ENCODE results near the gene SLC44A5.
"Not testable (repeated sequence)": the region's sequence is repeated elsewhere in the genome, so short reads cannot be mapped to it uniquely, and the experiment has no call there.

SLC44A5 gene

DNA sequence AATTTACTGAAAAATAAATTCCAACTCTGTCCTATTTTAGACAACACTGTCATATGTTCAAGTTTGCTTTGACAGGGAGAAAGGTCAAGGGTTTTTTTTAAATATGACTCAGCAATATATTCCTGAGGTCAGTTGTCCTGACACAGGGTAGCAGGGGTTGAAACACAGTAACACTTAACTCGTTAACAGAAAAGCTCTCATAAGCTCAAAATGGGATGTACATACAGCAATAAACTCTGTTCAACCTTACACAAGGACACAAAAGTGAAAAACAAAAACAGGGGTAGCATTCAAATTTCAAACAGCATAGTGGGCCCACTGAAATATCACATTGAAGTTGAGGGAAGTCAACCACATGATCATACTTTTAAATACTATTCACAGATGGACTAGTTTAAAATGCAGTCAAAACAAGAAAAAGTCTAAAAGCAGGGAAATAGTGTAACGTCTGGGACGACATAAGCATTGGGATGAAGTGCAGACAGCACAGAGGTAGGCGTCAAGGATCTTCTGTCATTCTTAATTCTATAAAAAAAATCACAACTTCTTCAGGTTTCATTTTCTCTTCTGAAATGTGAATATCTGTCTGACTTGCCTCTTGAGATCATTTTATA, 89.9 kb downstream of the SLC44A5 start:
- no peak for DNase-seq

DNA sequence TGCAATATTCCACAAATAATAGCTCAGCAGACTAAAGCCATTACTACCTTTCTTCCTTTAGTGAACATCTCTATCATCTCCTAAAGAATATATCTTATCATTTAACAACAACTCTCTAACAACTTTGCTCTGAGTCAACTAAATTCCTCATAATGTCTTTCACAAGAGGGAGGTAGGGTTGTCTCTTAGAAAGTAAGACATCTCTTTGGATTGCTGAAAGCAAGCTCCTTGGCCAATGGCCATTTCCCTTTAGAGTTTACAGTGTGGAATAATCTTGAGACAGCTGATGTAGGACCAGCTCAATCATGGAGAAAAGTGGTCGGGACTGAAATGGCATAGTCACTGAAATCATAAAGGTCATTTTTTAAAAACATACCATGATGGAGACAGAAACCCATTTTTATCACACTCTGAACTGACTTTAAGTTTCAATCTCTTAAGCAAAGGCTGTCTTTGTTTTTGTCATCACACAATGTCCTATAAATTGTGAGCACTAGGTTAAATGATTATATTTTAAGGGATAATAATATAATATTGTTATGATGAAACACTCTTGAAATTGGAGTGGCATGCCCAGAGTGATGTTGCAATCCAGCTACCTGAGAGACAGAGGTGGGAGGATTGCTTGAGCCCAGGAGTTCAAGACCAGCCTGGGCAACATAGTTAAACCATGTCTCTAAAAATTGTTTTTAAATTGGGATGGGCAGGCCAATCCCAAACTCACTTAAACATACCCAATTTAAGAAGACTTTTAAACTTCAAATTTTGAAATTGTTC, 91.1 kb downstream of the SLC44A5 start:
- no peak for DNase-seq

DNA sequence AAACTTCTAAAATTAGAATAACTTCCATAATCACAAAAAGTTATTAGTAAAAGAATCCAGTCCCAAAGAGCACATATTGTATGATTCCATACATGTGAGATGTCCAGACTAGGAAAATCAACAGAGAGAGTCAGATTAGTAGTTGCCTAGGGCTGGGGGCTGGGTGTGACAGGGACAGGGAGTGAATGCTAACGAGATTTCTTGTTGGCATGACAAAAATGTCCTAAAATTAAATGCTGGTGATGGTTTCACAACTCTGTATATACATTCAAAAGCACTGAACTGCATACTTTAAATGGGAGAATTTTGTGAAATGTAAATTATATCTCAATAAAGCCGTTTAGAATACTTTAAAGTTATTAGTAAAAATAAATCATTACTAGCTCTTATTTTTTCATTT, 92.2 kb downstream of the SLC44A5 start:
- DNase-seq: no peak

DNA sequence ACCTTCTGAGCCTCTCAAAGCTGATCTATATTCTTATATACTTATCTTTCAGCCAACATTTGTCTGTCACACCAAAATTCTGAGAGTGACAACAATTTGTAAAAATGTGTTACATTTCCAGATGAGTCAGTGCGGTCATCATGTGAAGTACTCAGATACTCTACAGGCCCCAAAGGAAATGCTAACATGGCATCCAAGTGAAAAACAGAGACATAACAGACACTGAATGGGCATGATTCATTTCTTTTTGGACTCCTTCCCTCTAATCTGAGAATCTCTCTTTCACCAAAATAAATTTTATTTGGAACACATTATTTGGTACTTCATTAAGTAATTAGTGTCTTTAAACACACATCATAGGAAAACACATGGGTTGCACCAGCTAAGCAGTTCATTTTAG, 96.6 kb downstream of the SLC44A5 start:
- DNase-seq: no peak

DNA sequence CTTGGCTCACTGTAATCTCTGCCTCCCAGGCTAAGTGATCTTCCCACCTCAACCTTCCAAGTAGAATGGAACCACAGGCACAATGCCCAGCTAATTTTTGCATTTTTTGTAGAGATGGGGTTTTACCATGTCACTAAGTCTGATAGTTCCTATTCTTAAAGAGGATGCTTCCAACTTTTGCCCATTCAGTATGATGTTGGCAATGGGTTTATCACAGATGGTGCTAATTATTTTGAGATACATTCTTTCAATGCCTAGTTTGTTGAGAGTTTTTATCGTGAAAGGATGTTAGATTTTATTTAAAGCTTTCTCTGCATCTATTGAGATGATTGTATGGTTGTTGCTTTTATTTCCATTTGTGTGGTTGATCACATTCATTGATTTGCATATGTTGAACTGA, 103.9 kb downstream of the SLC44A5 start:
- no peak for DNase-seq

DNA sequence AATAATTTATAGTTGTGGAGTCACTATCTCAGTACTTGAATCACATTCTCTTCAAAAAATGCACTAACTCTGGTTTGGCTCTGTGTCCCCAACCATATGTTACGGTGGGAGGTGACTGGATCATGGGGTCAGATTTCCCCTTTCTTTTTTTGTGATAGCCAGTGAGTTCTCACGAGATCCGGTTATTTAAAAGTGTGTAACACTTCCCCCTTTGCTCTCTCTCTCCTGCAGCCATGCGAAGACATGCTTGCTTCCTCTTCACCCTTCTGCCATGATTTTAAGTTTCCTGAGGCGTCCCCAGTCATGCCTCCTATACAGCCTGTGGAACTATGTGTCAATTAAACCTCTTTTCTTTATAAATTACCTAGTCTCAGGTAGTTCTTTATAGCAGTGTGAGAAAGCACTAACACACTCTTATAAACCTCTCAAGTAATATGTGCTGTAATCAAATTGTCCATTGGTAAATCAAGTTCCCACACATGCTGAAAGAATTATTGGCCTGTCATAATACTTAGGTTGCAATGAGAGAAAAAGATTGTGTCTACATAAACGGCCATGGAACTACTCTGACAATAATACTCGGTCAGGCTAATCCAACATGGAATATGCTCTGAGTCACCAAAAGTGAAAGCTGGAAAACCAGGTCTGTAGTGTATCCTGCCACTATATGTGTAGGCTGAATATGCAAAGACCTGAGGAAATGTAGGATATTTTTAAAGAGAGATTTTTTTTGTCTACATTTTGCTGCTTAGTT, 107.5 kb downstream of the SLC44A5 start:
- DNase-seq: no peak

DNA sequence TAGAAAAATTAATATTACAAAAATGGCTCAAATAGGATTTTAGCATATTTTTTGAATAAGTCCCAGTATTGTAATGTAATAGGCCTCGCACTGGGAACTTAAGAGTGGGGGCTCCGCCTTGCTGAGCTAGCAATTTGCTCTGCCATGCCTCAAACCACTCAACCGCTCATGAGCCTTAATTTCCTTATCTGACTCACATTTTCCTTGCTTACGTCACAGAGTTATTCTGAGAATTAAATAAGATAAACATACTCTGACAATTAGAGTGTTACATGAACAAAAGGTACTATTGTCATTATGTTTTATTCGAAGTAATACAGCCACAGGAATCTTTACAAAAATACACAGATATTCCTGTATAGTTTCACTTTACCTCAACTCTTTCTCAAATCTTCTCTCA, 108.1 kb downstream of the SLC44A5 start:
- DNase-seq: no peak

DNA sequence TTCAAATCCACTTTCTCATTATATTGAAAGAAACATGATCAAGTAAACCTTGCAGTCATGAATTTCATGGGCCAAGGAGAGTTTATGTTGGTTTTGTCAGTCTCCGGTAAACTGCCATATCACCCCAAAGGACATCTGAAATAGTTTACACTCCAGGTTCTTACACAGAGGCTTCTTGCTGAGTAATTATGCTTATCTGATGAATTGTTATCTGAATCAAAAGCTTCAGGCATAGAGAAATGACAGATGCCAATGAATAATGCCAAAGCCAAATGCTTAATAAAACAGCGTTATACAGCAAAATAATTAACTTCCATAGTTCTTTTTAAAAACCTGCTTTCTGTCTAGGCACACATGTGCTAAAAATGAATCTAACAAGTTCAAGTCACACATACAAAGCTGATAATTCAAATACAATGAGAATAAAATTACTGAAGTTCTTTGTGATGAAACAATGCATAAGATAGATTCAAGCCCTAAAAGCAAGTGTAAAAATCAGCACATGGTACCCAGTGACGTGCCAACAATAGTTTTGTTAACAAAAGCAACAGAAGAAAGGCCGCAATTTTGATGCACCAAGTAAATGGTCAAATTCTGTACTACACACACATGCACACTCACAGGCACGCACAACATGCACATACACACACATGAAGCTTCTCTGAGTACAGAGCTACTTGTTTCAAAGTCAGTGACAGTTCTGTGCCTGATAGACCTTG, 109.2 kb downstream of the SLC44A5 start:
- DNase-seq: no peak

DNA sequence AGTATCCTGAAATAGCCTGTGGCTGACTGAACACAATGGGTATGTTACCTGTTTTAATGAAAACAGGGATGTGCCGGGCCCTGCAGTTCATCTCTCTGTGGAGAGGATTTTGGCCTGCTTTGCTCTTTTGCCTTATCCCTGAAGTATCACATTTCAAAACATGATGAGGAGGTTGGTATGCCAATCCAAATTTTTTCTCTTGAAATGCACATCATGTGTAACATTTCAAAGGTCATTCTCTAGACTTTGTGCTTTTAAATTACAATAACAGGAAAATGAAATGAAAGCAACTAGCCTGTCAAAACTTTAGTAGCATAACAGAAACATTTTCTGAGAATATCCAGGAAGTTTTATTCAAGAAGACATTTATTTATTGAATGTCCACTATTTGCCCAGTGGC, 118.9 kb downstream of the SLC44A5 start:
- no peak for DNase-seq

DNA sequence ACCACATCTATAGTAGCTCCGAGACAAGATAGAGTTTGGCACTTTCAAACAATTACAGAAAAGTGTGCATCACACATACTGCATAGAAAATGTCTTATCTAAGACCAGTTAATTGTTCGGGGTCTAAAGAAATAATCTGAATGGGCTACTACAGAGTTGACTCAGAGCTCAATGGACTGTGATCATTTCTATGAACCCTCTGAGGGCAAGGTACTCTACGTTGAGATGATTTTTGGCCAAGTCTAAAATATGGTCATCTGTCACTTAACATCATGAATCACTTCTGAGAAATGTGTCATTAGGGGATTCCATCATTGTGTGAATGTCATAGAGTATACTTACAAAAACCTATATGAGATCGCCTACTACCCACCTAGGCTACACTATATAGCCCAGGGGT, 123.5 kb downstream of the SLC44A5 start:
- DNase-seq: no peak

DNA sequence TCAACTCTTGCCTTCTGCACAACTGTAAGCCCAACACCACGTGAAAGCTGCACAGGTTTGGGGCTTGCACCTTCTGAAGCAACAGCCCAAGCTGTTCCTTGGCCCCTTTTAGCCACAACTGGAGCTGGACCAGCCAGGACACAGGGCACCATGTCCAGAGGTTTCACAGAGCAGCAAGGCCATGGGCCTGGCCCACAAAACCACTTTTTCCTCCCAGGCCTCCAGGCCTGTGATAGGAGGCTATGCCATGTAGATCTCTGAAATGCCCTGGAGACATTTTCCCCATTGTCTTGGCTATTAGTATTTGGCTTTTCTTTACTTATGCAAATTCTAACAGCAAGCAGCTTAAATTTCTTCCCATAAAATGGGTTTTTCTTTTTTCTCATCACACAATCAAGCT, 126.1 kb downstream of the SLC44A5 start:
- no peak for DNase-seq

DNA sequence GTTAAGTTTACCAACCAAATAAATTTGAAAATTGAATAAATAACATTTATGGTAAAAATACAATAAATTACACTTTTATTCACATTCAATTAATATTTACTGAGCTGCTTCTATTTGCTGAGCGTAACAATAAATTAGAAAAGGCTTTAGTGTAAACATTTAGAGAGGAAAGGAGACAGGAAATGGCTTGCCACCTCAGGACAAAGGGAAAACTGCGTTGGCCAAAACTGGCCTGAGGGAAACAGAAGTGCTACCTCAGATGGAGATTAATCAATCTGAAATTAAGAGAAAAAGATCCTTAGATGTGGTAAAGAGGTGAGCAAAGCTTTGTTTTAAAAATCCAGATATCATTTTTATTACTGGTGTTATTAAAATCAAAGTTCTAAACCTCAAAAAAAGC, 128.0 kb downstream of the SLC44A5 start:
- peak; percentile 38 for DNase-seq

DNA sequence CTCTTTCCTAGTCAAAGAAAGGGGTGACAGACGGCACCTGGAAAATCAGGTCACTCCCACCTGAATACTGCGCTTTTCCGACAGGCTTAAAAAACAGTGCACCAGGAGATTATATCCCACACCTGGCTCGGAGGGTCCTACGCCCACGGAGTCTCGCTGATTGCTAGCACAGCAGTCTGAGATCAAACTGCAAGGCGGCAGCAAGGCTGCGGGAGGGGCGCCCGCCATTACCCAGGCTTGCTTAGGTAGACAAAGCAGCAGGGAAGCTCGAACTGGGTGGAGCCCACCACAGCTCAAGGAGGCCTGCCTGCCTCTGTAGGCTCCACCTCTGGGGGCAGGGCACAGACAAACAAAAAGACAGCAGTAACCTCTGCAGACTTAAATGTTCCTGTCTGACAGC, 134.4 kb downstream of the SLC44A5 start:
- not testable (repeated sequence) for DNase-seq

DNA sequence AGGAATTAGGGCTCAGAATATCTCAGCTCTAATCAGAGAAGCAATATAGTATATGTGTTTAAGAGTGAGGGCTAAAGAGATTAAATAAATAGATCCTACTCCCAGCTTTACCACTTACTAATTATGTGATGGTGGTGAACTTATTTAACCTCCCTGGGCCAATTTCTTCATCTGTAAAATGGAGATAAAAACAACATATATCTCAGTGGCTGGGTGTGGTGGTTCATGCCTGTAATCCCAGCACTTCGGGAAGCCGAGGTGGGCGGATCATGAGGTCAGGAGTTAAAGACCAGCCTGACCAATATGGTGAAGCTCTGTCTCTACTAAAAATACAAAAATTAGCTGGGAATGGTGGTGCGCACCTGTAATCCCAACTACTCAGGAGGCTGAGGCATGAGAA, 135.2 kb downstream of the SLC44A5 start:
- no peak for DNase-seq

DNA sequence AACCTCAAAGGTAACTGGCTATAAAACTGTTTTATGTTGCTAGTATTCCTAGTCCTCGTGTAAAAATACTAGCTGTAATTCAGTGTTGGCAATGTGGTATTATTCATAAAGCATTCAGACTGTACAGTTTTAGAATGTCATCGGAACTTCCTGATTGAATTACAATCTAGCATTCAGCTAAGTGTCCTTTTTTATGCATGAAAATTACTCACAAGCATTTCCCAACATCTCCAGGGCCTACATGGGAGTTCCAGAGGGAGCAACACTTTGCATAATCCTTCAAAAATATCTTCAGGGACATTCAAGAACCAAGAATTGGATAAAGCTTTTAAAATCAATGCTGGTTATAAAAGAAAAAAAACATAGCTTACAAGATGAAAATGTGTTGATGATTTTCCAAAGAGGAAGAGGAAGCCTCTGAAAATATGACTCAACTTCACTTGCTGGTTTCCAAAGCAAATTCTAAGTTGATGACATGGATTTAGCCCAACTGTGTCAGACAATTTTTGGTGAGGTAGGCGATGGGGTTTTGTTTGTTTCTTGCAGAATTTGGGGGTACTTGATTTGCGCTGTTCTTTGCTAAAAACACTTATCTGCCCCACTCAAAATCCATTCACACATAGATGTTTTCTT, 137.8 kb downstream of the SLC44A5 start:
- DNase-seq: no peak

DNA sequence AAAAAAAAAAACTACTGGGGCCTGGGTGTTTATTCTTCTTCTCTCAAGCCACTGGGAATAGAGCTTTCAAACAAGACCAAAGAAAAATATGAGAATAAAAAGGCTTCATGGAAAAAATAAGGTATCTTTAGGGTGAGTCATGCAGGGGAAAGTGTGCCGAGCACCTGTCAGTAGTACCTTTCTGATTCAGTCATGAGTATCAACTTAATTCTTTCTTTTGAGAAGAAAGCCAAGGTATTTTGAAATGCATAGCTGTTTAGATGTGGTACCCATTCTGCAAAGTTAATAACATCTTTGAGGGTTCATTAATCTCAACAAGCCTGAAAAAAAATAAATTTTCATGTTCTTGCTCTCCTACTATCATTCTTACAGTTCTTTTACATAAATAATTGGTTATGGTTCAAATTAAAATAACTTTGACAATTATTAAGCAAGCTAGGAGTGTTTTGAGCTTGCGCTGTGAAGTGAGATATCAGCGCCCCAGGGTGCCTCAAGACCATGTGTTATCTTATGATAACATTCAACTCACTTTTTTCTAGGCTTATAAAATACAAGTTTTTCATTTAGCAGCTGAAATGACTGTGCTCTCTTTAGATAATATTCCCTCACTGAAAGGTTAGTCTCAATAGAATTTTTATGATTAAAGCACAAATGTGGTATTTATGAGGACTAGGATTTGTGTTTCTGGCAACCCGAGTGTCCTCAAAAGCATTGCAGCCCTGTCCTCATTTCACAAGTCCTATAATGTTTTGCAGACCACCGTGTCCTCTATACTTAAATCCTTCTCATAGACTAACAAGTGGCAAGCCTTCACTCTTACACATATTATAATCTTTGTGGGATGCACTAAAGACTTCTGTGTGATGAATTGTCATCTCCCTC, 138.6 kb downstream of the SLC44A5 start:
- no peak for DNase-seq

DNA sequence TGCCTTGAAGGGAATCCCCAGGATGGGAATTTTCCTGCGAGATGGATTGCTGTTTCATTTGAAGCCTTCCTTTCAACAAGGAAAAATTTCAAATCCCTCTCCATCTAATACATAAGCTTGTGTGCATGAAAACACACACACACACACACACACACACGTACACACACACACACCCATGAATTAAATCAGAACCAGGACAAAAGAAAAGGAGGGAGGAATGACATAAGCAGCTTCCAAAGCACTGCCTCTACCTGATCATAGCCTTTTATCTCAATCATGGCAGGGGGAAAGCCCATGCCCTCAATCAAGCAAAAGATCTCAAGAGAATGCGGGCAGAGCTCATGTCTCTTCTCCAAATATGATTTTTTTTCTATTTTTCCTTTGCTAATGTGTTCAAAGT, 139.7 kb downstream of the SLC44A5 start:
- DNase-seq: no peak

DNA sequence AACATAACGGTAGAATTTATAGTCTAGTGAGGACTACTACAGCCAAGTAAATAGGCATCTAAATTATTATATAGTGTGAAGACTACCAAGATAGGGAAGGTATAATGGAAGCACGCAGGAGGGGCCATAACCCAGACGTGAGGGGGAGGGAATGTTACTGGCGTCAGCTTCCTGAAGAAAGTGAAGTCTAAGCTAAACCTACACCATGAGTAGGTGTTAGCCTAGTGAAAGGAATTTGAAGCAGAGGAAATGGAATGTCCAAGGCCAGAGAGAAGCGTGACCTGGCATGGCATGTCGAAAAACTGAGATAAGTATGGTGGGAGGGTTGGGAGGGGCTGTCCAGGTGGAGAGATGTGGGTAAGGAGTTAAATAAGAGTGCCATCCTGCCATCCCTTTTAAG, 140.5 kb downstream of the SLC44A5 start:
- no peak for DNase-seq

DNA sequence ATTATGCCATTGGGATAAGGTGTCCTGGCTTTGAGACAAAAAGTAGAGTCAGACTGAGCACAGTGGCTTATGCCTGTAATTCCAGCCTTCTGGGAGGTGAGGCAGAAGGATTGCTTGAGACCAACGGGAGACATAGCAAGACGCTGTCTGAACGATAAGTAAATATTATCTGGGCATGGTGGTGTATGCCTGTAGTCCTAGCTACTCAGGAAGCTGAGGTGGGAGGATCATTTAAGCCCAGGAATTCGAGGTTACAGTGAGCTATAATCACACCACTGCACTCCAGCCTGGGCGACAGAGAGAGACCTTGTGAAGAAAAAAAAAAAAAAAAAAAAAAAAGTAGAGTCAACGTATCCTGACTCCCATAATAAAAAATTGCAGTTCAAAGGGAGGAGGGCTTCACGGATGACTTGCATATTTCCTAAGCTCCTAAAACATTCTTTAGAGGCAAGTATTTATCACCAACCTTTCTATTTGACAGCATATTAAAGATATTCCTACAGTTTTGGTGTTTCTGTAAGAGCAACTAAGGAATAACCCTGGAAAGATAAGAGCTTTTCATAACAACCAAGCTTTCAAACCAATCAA, 141.2 kb downstream of the SLC44A5 start:
- DNase-seq: no peak

DNA sequence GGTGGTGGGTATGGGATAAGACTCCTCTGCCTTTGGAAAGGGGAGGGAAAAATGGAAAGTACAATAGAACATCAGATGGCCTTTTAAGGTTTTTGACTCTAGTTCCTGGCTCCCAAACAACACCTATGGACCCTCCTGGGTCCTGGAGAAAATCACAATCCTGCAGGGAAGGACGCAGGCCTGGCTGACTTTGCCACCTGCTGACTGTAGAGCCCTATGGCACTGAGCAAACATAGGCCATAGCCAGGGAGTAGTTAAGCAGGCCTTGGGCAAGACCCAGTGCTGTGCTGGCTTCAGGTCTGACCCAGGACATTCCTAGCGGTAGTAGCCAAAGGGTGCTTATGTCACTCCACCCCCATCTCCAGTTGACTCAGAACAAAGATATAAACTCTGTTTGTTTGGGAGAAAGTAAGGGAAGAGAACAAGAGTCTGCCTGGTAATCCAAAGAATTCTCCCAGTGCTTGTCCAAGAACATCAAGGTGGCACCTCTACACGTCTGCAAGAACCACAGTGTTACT, 149.0 kb downstream of the SLC44A5 start:
- no peak for DNase-seq

DNA sequence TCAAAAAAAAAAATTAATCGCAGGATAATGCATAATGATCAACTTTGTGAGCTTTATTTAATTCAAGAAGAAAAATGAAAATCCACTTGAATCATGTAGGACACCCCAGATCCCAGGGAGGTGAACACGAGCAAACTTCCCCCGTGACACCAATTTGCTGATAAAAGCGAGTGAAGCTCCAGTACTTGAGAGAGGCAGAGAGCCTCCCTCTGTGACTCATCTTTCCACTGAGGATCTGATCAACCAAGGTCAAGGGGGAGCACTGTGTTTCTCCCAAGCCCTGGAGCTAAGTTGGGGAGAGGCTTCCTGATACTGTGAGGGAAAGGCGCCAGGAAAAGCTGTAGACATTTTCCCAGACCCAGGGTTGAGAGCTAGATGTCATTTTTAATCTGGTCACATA, 160.9 kb downstream of the SLC44A5 start:
- DNase-seq: no peak

Data from NCI-H748 treated with DMSO at 0.1 percent for 48 hours (cell line).